Endothelial cell of umbilical vein (primary cell): ENCODE measurements around the gene SETDB1. TPM values are rescaled to one million over a fixed set of nuclear protein-coding genes. Genes with fewer than 3 reads are reported as not detected.

Source experiments
- BruUV-seq: library from RNA; stranded (reverse); fragments of 400-500 nt; replicated peaks from 2 replicates; lab custom pipeline; 2021; lab: Mats Ljungman, UMichigan
- CTCF ChIA-PET: fragments of 300-600, 350-600 bp; sonication (Branson Sonifier 250); formaldehyde crosslinking; loops from one replicate; lab custom pipeline; 2021; ENCODE audit warnings: antibody characterized with exemption, inconsistent platforms; lab: Charles Lee
- POLR2A ChIA-PET: fragments of 300-600, 350-600 bp; sonication (Branson Sonifier 250); formaldehyde crosslinking; loops from one replicate; lab custom pipeline; 2021; ENCODE audit warnings: antibody characterized with exemption, inconsistent platforms; lab: Charles Lee
- DNase-seq: peaks from one replicate; pipeline ENCODE4 v3.0.0-alpha.2; 2011; ENCODE audit warnings: low read depth, low spot score
- FAIRE-seq: peaks from 2 replicates; lab custom pipeline; 2011; peaks lifted over from hg19 to GRCh38; lab: Jason Lieb, UNC
- H2AFZ ChIP-seq: 2 replicates; pipeline ENCODE4 v1.6.0; 2012; ENCODE audit warnings: low read depth, low read length, control low read depth, inconsistent platforms
- H3K27ac ChIP-seq: 2 replicates; pipeline ENCODE4 v1.5.1; 2011; ENCODE audit warnings: low read depth, mild to moderate bottlenecking, control low read depth, low read length, moderate library complexity; ENCODE audit not compliant: insufficient read depth
- H3K27me3 ChIP-seq, 2 experiments: 2 replicates each; pipeline versions ENCODE4 v1.6.0 to v1.6.1; 2011; ENCODE audit warnings: low read length in 2 of 2, mixed read lengths in 1 of 2; ENCODE audit not compliant: control insufficient read depth in 2 of 2, insufficient read depth in 2 of 2
- H3K36me3 ChIP-seq, 2 experiments: 2 replicates in 1 of 2; 3 replicates in 1 of 2; pipeline ENCODE4 v1.5.1; 2011; ENCODE audit warnings: low read length in 2 of 2, mild to moderate bottlenecking in 1 of 2, moderate library complexity in 1 of 2; ENCODE audit not compliant: control insufficient read depth in 2 of 2, insufficient read depth in 2 of 2; ENCODE audit errors: extremely low read depth in 1 of 2
- H3K4me1 ChIP-seq: 3 replicates; pipeline ENCODE4 v1.5.1; 2011; ENCODE audit warnings: mild to moderate bottlenecking, low read length; ENCODE audit not compliant: control insufficient read depth, insufficient read depth; ENCODE audit errors: extremely low read depth
- H3K4me2 ChIP-seq: 2 replicates; pipeline ENCODE4 v1.6.1; 2011; ENCODE audit warnings: low read length, control low read depth, mixed read lengths; ENCODE audit not compliant: insufficient read depth
- H3K4me3 ChIP-seq, 3 experiments: fragments of 200-600 bp in 1 of 3; sonication (generic), shearing (Covaris generic) in 1 of 3; replicated peaks in 1 of 3; 2 replicates each; pipeline ENCODE4 v1.5.1; 2011 to 2016; ENCODE audit warnings: control low read depth in 3 of 3, low read length in 3 of 3, mild to moderate bottlenecking in 2 of 3, inconsistent platforms in 1 of 3, low read depth in 1 of 3, moderate library complexity in 1 of 3; ENCODE audit not compliant: insufficient read depth in 1 of 3
- H3K79me2 ChIP-seq: 2 replicates; pipeline ENCODE4 v1.6.0; 2012; ENCODE audit warnings: low read length, inconsistent platforms; ENCODE audit not compliant: control insufficient read depth, insufficient read depth
- H3K9ac ChIP-seq: replicated peaks from 2 replicates; pipeline ENCODE3; 2011; ENCODE audit warnings: low read length, control low read depth; ENCODE audit not compliant: insufficient read depth; ENCODE audit errors: extremely low read depth
- H3K9me1 ChIP-seq: replicated peaks from 3 replicates; pipeline ENCODE4 v1.6.0; 2011; ENCODE audit warnings: mild to moderate bottlenecking, low read length; ENCODE audit not compliant: control insufficient read depth, insufficient read depth; ENCODE audit errors: extremely low read depth
- H3K9me3 ChIP-seq: replicated peaks from 2 replicates; pipeline ENCODE4 v1.5.1; 2012; ENCODE audit warnings: low read length, inconsistent platforms; ENCODE audit not compliant: control insufficient read depth, insufficient read depth
- H4K20me1 ChIP-seq: replicated peaks from 2 replicates; pipeline ENCODE3; 2011; ENCODE audit warnings: mild to moderate bottlenecking, low read length; ENCODE audit not compliant: control insufficient read depth, insufficient read depth; ENCODE audit errors: extremely low read depth
- CTCF ChIP-seq, 2 donors: IDR thresholded peaks; 1 replicate in 1 of 2; 2 replicates in 1 of 2; pipeline ENCODE4 v1.5.1; 2011; ENCODE audit warnings: low read length in 2 of 2, mild to moderate bottlenecking in 2 of 2, moderate library complexity in 2 of 2, control low read depth in 1 of 2, inconsistent platforms in 1 of 2, low read depth in 1 of 2; ENCODE audit not compliant: insufficient read depth in 1 of 2; ENCODE audit errors: extremely low read depth in 1 of 2
- EZH2 ChIP-seq: IDR thresholded peaks from 2 replicates; pipeline ENCODE4 v1.6.1; 2012; ENCODE audit warnings: borderline replicate concordance, low read depth, mild to moderate bottlenecking, moderate library complexity, low read length, inconsistent platforms; ENCODE audit not compliant: severe bottlenecking
- FOS ChIP-seq: IDR thresholded peaks from 2 replicates; pipeline ENCODE4 v1.6.1; 2011; ENCODE audit warnings: mild to moderate bottlenecking, low read length, moderate library complexity, borderline replicate concordance; ENCODE audit not compliant: insufficient read depth
- GATA2 ChIP-seq: IDR thresholded peaks from 2 replicates; pipeline ENCODE4 v1.7.0; 2011; ENCODE audit warnings: low read depth, mild to moderate bottlenecking, moderate library complexity, mixed read lengths, low read length; ENCODE audit not compliant: insufficient read length, insufficient read depth
- JUN ChIP-seq: IDR thresholded peaks from 2 replicates; pipeline ENCODE4 v1.6.1; 2011; ENCODE audit warnings: borderline replicate concordance, low read depth; ENCODE audit not compliant: insufficient read length, insufficient read depth
- MAX ChIP-seq: IDR thresholded peaks from 2 replicates; pipeline ENCODE4 v1.6.1; 2011; ENCODE audit not compliant: insufficient read depth, insufficient read length
- MYC ChIP-seq: IDR thresholded peaks from one replicate; pipeline ENCODE4 v1.6.1; 2011; ENCODE audit warnings: mild to moderate bottlenecking, low read depth, low read length
- POLR2A ChIP-seq: IDR thresholded peaks from 2 replicates; pipeline ENCODE4 v1.6.1; 2012; ENCODE audit warnings: low read depth, mild to moderate bottlenecking, control low read depth, low read length
- POLR2AphosphoS5 ChIP-seq: IDR thresholded peaks from 2 replicates; pipeline ENCODE4 v1.6.1; 2012; ENCODE audit warnings: low read depth, mild to moderate bottlenecking, control low read depth, low read length, moderate library complexity; ENCODE audit not compliant: insufficient read depth
- dilution Hi-C: fragments of 300-500 bp; cut with MboI; formaldehyde crosslinking; loops from one replicate; pipeline ENCODE4 v1.15.0; 2019; ENCODE audit warnings: low sequenced_read_pairs; ENCODE audit not compliant: extremely low pct_ligation_motif_present
- intact Hi-C: fragments of 100-400 bp; cut with micrococcal nuclease; formaldehyde crosslinking; loops from one replicate; pipeline ENCODE4 v1.10.0; 2022
- polyA plus RNA-seq, 4 experiments: library from polyadenylated mRNA; depleted of rRNA in 3 of 4; stranded (reverse) in 3 of 4; unstranded in 1 of 4; fragments of >200 nt; gene quantifications; 2 replicates each; pipeline versions ENCODE4 v1.2.1 to v1.2.3, GENCODE V29; 2011 to 2012; ENCODE audit warnings: missing spikeins in 1 of 4
- total RNA-seq: library from RNA; stranded (reverse); gene quantifications from 2 replicates; pipeline ENCODE4 v1.2.3, GENCODE V29; 2021

The SETDB1 gene
- total and polyA plus RNA-seq, 2 donors (not counting 3 experiments of a cell fraction or from before 2014, with no cell fraction given): 25.3 to 49.2 TPM

- Histone ChIP-seq H3K4me2 (no peak overlapping the region), H3K4me1 (peaks cover 11% of the 10 kb centered on the region), H3K36me3 (peaks cover 0 to 11% of the 10 kb centered on the region in 2 experiments), H3K4me3 (no peak overlapping the region), H4K20me1 (no peaks in the 10 kb centered on the region), H3K79me2 (no peaks in the 10 kb centered on the region), H3K27me3 (no peaks in the 10 kb centered on the region), H3K9me3 (no peaks in the 10 kb centered on the region), H2AFZ (no peak overlapping the region), H3K9ac (no peak overlapping the region), H3K27ac (no peak overlapping the region), H3K9me1 (no peaks in the 10 kb centered on the region)
- no peak for TF ChIP-seq MAX
- no peak for TF ChIP-seq POLR2AphosphoS5
- TF ChIP-seq CTCF (IDR thresholded peaks at IDR 0.05; ENCODE audit: extremely low read depth in 1 of 2, insufficient read depth in 1 of 2, low read depth in 1 of 2, low read length in 2 of 2): no peak
- TF ChIP-seq GATA2: no peak
- no peak for TF ChIP-seq MYC
- no peak for TF ChIP-seq FOS
- no peak for TF ChIP-seq JUN
- no peak for TF ChIP-seq POLR2A
- no peak for TF ChIP-seq EZH2
- FAIRE-seq (no peak), DNase-seq (no peak)
- ChIA-PET POLR2A (interaction anchor here (0.7 to 0.8 kb wide), 2 partner anchors 8 to 17 kb away, joined by 3 read pairs; partner anchors contain the start of gene MINDY1), CTCF (interaction anchor here (0.8 to 12.3 kb wide), 4 partner anchors 8 to 50 kb away, joined by 3 to 278 read pairs (median 65); partner anchors contain the start of genes ANXA9, C1orf56, CERS2 and MINDY1)
- dilution Hi-C loops: no loop called here
- no TSS peak for BruUV-seq
- intact Hi-C loops: no loop called here
Observed at GRCh38 chr1:150997949-150998348, 71.8 kb downstream of the SETDB1 start.
